MM.1S (cell line): ENCODE results near the gene NR6A1.

ENCODE experiments used
- EZH2 ChIP-seq: fragments of 300-600 bp; sonication (generic); optimal IDR thresholded peaks from 2 replicates; pipeline ENCODE3; 2017; ENCODE audit warnings: low read depth, mild to moderate bottlenecking, antibody characterized with exemption, low read length, mixed read lengths
- TF ChIP-seq, protein P1 (sequence below): fragments of 300-600 bp; sonication (generic); IDR thresholded peaks from 2 replicates; pipeline ENCODE4 v1.5.1; 2016; ENCODE audit warnings: antibody characterized with exemption, low read length, mixed read lengths

DNA sequence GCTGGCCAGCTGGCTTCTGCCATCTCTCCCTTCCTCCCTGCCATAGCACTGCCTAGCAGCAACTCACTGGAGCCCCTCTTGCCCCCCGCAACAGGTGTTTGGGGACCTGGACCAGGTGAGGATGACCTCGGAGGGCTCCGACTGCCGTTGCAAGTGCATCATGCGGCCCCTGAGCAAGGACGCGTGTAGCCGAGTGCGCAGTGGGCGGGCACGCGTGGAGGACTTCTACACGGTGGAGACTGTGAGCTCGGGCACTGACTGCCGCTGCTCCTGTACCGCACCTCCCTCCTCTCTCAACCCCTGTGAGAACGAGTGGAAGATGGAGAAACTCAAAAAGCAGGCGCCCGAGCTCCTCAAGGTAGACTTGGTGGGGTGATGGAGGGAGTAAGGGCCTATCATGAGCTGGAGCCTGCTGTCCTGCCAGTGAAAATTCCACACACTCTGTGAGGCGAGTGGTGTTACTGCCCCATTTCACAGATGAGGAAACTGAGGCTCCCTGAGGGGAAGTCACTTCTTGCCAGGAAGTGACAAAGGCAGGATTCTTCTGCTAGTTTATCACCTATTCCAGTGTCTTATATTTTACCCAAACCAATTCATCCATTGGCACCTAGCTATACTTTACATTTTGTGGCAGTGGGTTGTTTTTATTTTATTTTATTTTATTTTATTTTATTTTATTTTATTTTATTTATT, 15.9 kb upstream of the NR6A1 start:
- TF ChIP-seq, protein P1, sequence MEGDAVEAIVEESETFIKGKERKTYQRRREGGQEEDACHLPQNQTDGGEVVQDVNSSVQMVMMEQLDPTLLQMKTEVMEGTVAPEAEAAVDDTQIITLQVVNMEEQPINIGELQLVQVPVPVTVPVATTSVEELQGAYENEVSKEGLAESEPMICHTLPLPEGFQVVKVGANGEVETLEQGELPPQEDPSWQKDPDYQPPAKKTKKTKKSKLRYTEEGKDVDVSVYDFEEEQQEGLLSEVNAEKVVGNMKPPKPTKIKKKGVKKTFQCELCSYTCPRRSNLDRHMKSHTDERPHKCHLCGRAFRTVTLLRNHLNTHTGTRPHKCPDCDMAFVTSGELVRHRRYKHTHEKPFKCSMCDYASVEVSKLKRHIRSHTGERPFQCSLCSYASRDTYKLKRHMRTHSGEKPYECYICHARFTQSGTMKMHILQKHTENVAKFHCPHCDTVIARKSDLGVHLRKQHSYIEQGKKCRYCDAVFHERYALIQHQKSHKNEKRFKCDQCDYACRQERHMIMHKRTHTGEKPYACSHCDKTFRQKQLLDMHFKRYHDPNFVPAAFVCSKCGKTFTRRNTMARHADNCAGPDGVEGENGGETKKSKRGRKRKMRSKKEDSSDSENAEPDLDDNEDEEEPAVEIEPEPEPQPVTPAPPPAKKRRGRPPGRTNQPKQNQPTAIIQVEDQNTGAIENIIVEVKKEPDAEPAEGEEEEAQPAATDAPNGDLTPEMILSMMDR, result no peak
- TF ChIP-seq EZH2, result no peak
